ENCODE measurements around the gene BAG5.
"Not testable (repeated sequence)": the region's sequence is repeated elsewhere in the genome, so short reads cannot be mapped to it uniquely, and the experiment has no call there.

The BAG5 gene, protein sequence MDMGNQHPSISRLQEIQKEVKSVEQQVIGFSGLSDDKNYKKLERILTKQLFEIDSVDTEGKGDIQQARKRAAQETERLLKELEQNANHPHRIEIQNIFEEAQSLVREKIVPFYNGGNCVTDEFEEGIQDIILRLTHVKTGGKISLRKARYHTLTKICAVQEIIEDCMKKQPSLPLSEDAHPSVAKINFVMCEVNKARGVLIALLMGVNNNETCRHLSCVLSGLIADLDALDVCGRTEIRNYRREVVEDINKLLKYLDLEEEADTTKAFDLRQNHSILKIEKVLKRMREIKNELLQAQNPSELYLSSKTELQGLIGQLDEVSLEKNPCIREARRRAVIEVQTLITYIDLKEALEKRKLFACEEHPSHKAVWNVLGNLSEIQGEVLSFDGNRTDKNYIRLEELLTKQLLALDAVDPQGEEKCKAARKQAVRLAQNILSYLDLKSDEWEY

DNA sequence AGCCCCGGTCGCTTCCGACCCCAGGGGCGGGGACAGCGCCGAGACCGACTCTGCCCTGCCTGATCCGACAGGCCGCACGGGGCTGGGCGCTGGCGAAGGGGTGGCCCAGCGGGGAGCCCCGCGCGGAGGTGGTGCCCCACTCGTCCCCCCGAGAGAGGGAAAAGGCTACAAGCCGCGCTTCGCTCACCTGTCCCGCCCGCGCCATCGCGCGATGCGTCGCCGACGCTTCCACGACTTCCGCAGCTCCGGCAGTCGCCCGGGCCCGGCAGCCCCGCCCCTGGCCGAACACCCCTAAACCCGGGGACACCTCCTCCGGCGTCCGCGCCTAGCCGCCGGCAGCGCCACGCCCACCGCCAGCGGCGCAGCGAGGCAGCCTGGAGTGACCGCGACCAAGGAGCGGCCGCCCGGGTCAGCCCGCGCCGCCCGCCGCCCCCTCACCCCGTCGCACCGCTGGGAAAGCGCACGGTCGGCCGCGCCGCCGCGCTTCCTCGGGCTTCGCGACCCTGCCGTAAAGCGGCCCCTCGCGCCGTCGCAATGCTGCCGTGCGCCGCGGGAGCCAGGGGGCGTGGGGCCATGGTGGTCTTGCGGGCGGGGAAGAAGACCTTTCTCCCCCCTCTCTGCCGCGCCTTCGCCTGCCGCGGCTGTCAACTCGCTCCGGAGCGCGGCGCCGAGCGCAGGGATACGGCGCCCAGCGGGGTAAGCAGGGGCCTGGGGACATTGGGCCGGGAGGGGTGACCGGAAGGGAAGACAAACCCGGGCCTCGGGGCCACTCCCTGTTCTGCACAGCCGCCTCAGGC is at the start of gene BAG5, which contains the start of gene COA8:
Gene BAG5 (minus strand): TSS at position 229 of the 797 bp plus-strand sequence. CDS start 1,493 bp downstream, outside the sequence.
Gene COA8 (plus strand): TSS at position 532 of the 797 bp plus-strand sequence. CDS start 42 bp downstream, at position 574.
- DNase-seq, result peak; percentile 86 to 87

DNA sequence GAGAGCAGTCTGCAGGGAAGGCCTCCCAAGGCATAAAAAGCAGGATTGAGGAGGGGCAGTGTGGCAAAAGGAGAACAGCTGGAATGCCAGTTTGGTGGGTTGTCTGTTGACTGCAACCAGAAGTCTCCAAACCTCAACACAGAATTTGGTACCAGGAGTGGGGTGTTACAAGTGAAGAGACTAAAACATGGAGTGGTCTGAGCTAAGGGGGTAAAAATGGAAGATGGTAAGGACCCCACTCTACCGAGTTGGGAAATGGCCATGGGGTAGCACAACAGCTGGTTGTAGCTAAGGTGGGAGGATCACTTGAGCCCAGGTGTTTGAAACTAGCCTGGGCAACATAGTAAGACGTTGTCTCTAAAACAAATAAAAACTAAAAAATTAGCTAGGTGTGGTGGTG is 48.8 kb upstream of the BAG5 start:
- no peak for DNase-seq

DNA sequence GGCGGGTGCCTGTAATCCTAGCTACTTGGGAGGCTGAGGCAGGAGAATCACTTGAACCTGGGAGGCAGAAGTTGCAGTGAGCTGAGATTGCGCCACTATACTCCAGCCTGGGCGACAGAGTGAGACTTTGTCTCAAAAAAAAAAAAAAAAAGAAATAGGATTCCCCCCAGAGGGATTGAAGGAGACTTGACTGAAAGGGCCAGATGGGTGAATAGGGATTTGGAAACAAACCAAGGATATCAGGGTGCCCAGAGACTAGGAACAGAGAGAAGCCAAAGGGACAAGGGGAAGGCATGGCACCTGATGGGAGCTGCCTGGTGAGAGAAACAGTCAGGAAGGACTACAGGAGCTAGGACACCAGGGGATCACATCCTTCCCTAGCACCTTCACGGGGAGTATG is 46.6 kb upstream of the BAG5 start:
- not testable (repeated sequence) for DNase-seq

DNA sequence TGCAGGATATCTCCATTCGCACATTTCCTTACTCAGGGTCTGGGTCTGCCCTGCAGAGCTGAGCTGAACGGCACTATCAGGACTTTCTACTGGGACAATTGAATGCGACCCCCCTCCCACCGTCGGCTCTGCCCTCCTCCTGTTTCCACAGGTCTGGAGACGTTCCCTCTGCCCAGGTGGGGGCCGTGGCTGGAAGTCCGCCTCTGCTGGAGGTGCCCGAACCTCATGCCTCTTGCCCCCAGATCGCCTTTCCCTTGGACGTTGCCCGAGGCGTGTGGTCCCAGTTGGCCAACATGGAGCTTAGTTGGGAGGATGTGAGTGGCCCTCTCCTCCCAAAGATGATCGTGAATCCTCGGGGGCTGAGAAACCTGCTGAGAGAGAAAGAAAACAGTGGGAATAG is 45.4 kb upstream of the BAG5 start:
- DNase-seq, result no peak

DNA sequence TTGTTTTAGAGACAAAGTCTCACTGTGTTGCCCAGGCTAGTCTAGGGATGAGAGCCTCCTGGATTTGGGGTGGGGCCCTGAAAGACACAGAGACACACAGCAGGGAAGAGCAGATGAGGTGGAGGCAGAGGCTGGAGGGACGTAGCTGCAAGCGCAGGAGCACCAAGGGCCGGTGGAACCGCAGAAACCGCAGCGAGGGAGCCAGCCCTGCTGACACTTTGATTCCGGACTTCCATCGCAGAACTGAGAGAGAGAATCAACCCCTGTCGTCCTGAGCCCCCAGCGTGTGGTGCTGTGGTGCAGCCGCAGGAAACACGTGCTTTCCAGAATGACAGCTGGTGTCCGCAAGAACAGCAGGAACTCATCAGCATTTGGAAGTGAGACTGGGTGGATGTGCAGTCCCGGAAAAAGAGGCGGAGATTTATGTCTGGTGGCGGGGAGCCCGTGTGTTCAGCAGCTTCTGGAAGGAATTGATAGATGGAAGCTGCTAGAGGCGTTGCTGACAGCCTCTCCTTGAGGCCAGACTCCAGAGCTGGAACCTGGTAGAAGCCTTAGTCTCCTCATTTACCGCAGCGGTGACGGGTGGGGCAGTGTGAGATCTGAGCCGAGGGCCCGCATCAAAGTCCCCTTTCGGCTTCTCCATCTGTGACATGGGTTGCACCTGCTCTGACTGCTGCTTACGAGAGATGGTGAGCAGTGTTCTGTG is 44.7 kb upstream of the BAG5 start:
- peak; percentile 60 to 72 for DNase-seq

DNA sequence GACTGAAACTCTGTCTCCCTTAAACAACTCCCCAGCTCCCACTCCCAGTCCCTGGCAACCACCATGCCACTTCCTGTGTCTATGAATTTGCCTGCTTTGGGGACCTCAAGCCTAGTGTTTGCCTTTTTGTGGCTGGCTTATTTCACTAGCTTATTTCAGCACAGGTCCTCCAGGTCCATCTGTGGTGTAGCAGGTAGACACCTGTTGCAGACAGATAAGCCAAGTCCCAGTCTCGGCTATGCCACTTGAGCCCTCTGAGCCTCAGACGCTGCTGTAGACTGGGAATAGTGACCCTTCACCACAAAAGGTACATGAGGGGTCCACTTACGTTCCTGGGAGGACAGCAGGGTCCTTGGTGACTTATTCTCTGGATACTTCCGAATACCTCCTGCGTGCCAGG is 42.2 kb upstream of the BAG5 start:
- DNase-seq, result no peak

DNA sequence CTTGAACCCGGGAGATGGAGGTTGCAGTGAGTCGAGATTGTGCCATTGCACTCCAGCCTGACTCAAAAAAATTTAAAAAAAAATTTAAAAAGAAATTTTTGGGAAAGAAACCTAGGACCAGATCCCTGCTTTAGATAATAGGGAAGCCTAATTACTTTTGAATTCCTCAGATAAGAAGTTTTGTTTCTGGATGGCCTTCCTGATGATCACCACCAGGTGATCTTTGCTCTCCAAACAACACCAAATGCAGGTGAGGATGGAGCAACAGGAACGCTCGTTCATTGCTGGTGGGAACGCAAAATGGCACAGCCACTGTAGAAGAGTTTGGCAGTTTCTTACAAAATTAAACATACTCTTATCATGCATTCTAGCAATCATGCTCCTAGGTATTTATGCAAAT is 38.0 kb upstream of the BAG5 start:
- no peak for DNase-seq

DNA sequence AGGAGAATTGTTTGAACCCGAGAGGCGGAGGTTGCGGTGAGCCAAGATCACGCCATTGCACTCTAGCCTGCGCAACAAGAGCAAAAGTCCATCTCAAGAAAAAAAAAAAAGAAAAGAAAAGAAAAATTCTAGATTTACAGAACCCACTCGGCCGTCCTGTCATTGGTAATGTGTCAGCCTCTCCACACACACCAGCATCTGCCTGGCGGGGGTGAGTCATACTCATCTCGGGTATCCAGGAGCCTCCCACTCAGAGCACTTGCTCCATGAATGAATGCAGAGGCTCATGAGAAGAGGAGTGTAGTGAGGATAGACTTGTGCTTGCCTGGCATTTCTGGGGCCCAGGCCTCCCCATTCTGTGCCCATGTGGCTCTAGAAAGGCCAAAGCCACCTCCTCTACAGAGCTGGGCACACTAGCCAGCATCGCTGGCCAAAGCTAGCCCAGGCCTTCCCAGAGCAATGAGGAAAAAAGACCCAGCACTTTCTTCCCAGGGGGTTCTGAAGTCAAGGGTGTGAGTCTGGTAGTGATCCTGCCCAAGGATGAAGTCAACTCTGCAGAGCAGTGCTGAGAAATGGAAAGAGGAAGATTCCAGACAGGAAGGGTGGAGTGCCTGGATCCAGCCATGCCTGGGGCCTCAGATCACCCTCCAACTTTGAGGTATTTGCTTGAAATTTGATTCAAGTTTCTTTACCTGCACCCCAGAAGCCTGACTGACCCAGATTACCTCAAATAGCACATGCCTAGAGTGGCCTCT is 35.3 kb upstream of the BAG5 start:
- DNase-seq, result peak; percentile 7 to 17

DNA sequence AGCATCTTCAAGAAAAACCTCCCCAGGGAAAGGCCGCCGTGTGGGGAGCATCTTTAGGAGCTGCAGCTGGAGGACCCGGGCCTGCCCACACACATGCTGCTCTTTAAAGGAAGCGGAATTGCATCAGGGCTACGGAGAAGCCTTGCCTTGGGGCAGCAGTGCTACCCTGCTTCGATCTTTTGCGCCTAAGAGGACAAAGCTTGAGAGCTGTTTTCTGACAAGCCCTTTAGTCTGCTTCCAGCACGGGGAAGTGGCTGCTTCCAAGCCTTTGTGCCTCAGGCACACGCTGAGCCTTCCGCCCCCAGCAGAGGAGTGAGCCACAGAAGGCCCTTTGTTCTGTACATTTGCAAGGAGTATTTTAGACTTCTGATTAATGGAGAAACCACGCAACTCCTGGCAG is 31.8 kb upstream of the BAG5 start:
- DNase-seq, result no peak

DNA sequence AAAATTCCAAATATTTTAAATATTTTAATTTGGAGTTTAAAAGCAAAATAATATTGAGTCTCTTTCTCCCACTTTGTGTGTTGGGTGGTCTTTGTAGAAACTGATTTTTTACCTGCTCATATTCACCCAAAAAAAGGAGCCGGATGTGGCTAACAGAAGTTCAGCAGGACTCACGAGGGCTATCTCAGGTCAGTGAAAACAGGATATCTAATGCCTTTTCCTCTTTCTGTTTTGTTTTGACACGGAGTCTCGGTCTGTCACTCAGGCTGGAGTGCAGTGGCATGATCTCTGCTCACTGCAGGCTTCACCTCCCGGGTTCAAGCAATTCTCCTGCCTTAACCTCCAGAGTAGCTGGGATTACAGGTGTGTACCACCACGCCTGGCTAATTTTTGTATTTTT is 31.1 kb upstream of the BAG5 start:
- no peak for DNase-seq

DNA sequence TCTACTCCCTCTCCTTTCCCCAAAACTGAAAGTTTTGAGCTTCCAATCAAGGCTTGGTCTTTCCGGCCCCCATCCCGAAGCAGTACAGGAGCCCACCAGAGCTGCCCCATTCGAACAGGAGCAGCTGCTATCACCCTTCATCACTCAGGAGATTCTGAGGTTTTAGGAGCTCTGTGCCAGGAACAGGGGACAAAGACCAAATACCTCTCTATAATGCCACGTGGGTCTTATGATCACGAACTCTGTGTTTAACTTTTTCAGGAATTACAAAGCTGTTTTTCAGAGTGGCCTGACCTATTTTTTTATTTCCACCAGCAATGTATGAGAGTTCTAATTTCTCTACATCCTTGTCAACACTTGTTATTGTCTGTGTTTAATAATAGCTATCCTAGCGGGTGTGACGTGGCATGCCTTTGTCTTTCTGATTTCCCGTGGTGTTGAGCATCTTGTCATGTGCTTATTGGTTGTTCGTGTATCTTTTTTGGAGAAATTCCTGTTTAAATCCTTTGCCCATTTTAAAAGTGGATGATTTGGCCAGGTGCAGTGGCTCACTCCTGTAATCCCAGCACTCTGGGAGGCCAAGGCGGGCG is 22.0 kb upstream of the BAG5 start:
- DNase-seq, result no peak

DNA sequence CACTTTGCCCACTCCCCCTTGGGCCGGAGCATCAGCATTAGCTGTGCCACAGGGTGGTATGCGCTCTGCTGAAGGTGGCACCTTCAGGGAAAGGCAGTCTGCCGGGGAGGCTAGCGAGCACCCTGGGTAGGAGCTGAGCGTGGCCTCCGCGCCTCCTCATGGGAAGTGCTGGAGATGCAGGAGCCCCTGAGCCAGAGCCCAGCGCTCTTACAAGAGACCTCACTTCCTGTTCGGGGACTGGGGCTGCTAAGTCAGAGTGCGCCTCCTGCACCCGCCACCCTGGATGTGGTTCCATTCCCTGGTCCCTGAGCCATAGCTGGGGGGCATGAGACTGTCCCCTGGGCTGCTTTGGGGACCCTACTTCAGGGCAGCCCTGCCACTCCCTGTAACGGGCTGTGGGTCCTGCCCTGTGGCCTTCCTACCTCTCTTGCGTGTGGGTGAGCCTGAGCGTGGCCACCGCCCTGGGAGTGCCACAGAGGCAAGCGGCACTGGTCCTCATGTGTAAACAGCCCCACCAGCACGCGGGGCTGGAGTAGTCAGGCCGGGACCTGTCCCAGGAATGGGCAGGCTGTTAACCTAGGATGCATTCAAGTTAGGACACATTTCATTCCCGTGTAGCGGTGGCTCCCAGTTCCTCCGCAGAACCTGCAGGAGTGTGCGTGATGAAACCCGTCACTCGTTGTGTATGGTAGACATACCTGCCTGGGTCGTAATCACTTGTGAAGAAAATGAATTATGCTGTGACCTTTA is 19.7 kb upstream of the BAG5 start:
- DNase-seq, result no peak

DNA sequence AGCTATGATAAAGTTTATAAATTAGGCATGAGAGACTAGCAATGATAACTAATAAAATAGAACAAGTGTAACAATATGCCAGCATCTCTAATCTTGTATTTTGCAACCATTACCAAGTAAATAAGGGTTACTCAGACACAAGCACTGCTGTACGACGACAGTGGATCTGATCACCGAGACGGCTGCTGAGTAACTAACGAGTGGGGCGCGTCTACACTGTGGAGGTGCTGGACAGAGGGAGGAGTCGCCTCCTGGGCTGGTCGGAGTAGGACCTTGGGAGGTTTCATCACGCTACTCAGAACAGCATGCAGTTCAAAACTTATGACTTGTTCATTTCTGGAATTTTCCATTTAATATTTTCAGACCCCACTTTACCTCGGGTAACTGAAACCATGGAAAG is 18.7 kb upstream of the BAG5 start:
- no peak for DNase-seq

DNA sequence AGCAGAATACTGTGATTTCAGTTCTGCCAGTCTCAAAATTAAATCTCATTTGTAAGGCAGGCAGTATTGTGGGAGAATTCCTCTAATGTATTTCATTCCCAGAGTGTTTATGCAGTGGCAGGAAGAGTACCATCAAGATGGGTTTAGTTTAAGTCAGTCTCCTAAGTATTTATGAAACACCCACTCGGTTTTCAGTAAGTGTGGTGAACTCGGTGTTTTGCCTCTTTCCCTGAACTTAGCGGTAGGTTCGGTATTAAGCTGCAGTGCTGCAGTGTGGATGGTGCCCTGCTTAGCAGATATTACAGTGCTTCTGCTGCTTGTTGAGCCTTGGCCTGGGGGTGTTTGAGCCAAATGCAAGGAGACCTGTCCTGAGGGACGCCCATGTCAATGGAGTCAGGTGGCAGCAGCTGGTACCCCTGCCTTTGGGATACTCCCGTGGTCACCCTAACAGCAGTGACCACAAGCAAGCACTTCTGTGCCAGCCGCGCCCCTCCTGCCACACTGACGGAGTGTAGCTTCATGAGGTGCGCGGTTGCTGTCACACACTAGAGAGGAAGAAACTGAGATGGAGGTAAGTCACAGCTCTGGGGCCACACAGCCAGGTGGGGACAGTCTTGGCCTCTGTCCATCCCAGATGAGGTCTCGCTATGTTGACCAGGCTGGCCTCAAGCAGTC is 16.1 kb upstream of the BAG5 start:
- no peak for DNase-seq

DNA sequence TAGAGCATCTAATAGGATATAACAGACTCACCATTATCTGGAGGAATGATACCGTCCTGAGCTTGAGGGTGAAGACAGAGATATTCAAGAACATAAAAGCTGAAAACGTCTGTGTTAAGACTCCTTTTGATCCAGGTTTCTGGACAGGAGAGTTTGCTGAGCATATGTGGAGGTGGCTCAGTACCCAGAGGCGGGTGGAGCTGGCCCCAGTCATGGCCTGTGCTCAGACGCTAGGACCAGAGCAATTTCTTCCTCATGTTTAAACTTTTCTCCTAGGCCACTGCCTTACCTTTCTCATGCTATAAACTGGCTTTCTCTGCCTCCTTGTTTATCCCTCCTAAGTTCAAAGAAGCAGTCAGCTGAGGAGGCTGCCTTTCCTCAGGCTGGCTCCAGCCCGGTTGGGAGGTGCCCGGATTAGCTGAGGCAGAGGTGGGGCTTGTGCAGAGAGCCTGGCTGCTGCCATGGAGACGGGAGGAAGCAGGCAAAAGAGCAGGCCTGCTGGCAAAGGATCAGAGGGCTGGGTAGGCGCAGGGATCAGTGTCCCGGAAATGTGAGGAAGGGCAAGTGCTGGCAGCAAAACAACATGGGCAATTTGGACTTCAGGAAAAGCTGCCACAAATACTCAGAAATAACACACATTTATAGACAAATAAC is 14.0 kb upstream of the BAG5 start:
- no peak for DNase-seq

DNA sequence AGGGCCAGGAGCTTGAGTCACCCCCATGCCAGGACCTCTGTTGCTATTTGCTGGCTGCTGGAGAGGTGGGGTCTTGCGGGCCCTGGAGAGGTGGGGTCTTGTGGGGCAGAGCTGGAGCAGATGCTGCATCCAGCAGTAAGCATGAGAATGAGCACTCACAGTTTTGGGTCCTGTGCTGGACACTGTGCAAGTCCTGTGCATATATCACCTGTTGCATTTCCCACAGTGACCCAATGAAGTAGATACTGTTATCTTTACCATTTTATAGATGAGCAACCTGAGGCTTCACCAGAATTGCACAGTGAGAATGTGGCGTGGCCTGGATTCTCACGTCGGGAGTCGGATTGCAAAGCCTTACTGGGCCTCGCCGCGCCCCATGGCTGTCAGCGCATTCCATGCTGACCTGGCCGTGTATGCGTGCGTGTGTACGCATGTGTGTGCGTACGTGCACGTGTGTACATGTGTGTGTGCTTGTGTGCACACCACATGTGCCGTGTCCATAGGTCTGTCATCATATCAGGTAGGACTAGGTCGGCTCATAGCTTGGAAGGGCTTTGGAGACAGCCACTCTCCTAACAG is 12.3 kb upstream of the BAG5 start:
- DNase-seq, result no peak

DNA sequence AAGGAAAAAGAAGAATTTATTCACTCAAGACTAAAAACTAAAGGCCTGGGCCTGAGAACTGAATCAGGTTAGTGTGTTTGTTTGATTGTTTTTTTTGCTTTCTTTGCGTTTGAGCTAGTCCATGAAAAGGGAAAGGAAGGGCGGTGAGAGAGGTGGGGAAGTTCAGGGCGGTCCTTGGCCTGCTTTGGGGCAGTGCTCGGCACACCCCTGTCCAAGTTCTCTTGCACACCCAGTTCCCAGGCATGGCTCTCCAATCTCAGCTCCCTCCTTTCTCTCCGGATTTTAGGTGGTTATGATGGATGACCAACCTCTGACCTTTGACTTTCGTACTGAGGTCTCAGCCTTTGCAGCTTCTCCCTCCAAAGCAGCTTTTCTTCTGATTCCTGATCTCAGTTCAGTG is 11.6 kb upstream of the BAG5 start:
- no peak for DNase-seq

DNA sequence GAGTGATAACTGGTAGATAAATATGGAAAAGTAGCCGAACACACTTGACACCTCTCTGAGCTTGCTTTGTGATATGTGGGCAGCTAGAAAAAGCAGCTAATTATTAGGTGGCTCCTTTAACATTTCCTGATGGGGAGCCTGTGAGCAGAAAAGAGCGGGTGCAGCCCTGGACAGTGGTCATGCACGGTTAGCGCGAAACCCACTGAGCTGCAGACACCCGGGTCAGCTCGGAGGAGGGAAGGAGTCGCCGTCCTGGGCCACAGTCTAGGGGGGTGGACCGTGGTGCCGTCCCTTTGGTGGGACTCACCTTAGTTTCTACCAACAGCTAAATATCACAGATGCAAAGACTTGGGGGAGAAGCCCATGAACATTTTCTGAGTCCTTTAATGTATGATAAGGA is 7.0 kb upstream of the BAG5 start:
- DNase-seq, result no peak

DNA sequence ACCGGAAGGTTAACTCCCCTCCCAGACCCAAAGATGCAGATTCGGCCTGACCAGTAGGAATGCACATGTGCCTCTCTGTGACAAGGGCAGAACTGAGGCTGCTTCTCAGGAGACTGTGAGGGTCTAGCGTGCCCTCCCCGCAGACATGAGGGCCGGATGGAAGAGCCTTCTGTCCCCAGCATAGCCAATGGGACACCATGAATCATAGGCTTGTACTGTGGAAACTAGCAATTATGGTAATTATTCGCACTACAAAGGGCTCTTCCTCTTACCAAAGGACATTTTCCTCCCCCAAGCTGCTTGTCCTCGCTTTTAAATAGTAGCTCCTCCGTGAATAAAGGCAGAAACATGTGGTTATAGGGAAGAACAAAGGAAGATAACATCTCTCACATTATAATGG is 6.5 kb upstream of the BAG5 start:
- no peak for DNase-seq

Measured in activated CD4-positive, alpha-beta T cell treated with anti-CD3 and anti-CD28 coated beads, Interleukin-2, amount 50 U/mL, for 48 hours (primary cell).